ENCODE measurements around the gene AOPEP.

GRCh38 chr9:95025213-95026147 lies 299.0 kb downstream of the AOPEP start:
- no peak for TF ChIP-seq ZNF274 (IDR thresholded peaks at IDR 0.05; ENCODE audit: low read length)
- TF ChIP-seq ZNF274 (tag by site-specific recombination; IDR thresholded peaks at IDR 0.05; ENCODE audit: borderline replicate concordance) = no peak
- TF ChIP-seq ZNF24 (tag by site-specific recombination; IDR thresholded peaks at IDR 0.05) = no peak; the same call in 1 of the 2 replicates
- no peak for TF ChIP-seq TCF7L2 (IDR thresholded peaks at IDR 0.05; ENCODE audit: borderline replicate concordance, low read depth, low read length)
- no peak for TF ChIP-seq RBAK (tag by site-specific recombination; IDR thresholded peaks at IDR 0.05)
- TF ChIP-seq ZNF670 (tag by site-specific recombination; IDR thresholded peaks at IDR 0.05; ENCODE audit: low read depth) = no peak
- TF ChIP-seq ZSCAN18 (tag by site-specific recombination; IDR thresholded peaks at IDR 0.05) = no peak
- no peak for TF ChIP-seq ZNF133 (tag by site-specific recombination; IDR thresholded peaks at IDR 0.05)
- peak; percentile 95 for TF ChIP-seq PRDM6 (tag by site-specific recombination; IDR thresholded peaks at IDR 0.05)
- TF ChIP-seq ZNF366 (tag by site-specific recombination; conservative IDR thresholded peaks at IDR 0.05) = no peak; the same call in 1 of the 2 replicates
- TF ChIP-seq ZBTB21 (tag by site-specific recombination; IDR thresholded peaks at IDR 0.05) = no peak
- no peak for TF ChIP-seq ZNF571 (tag by site-specific recombination; IDR thresholded peaks at IDR 0.05)
- no peak for TF ChIP-seq ZNF19 (tag by site-specific recombination; IDR thresholded peaks at IDR 0.05; ENCODE audit: low read depth)
- TF ChIP-seq ZNF362 (tag by site-specific recombination; IDR thresholded peaks at IDR 0.05) = no peak

Measured in HEK293 (cell line).